ENCODE results near the gene C1orf167. TPM values are rescaled to one million over a fixed set of nuclear protein-coding genes. Genes with fewer than 3 reads are reported as not detected.

C1orf167 gene
- 1.1 TPM for total RNA-seq
- long read RNA-seq, result 0 reads

GRCh38 chr1:11761988-11762406 lies at the start of gene C1orf167:
Gene C1orf167, plus strand, starts transcription at chr1:11762193. Its CDS starts 2,208 bp downstream, at chr1:11764401.
- DNase-seq (ENCODE audit: low spot score), result no peak

DNA sequence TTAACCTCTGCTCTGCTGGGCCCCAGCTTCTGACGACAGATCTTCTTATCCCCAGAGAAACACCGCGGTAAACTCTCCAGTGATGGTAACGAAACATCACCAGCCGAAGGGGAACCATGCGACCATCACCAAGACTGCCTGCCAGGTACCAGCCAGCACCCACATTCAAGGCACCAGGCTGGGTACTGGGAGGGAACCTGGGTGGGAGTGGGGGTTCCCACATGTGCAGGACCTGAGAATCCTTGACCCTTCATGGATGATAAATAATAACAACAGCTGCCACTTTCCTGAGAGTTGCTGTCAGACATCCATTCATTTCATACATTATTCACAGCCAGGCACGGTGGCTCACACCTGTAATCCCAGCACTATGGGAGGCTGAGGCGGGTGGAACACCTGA lies 49.7 kb upstream of the C1orf167 start:
- DNase-seq (ENCODE audit: low spot score), result no peak

DNA sequence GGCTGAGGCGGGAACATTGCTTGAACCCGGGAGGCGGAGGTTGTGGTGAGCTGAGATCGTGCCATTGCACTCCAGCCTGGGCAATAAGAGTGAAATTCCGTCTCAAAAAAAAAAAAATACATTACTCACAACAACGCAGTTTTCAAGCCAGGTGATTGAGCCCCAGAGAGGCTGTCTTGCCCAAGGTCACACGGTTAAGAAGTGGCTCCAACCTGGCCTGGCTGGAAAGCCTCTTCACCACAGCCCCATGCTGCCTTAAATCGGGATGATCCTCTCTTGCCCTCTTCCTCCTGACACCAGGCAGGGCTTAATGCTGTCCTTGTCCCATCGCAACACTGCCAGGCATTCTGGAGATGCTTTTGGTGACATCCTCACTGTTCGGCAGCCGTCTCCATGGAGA lies 48.9 kb upstream of the C1orf167 start:
- no peak for DNase-seq (ENCODE audit: low spot score)

DNA sequence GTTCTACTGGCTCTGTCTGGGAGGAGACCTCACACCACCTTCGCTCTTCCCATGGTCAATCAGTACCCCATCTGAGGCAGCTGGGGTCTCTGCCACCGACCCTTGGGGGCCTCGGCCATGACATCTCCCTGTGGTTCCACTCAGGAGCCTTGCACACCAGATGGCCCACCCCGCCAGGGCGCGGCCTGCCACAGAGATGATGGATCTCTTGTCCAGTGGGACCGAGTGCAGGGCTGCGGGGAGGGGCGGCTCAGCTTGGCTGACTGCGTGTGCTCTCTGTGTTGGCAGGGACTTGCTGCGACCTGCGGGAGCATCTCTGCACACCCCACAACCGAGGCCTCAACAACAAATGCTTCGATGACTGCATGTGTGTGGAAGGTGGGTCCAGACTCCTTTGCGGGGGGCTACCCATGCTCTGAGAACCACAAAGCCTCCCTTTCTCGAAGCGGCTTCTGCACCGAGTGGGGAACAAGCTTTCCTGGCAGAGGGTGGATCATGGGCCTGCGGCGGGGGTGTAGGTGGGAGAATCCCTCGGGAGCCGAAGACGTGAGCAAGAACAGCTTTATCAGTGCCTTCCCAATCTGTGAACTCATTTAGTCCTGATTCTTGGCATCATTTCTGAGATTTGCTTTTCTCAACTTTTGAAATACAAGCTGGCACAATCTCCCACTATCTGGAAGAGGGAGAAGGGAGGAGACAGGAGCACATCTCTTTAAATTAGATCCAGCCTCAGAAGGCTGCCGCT lies 47.0 kb upstream of the C1orf167 start:
- no peak for DNase-seq (ENCODE audit: low spot score)

GRCh38 chr1:11719313-11720032 lies 42.5 kb upstream of the C1orf167 start:
- no peak for DNase-seq (ENCODE audit: low spot score)

DNA sequence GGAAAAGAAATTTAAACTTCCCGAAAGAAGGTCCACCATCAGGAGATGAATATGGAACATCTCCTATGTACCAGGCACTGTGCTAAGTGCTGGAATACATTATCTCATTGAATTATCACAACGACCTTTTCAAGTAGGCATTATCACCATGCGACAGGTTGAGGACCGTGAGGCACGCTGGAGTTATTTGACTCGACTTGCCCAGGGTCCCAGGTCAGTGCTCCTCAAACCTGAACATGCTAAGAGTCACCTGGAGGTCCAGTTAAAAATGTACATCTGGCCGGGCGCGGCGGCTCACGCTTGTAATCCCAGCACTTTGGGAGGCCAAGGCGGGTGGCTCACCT lies 42.0 kb upstream of the C1orf167 start:
- no peak for DNase-seq (ENCODE audit: low spot score)

GRCh38 chr1:11720525-11720924 lies 41.5 kb upstream of the C1orf167 start:
- no peak for DNase-seq (ENCODE audit: low spot score)

DNA sequence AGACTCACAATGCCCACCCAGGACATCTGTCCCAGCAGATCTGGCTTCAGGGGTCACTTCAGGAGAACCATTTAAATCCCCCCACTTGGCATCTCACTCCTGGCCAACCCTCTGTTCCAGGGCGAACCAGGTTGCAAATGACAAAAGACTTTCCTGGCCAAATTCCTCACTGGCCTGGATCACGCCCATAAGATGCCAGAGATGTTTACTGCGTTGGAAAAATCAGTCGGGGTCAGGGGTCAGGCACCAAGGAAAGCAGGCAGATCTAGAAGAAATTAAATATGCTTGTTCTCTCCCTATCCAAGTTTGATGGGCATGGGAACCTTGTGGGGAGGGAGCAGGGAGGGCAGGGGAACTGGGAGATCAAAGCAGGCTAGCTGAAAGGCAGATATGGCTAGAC lies 40.7 kb upstream of the C1orf167 start:
- DNase-seq (ENCODE audit: low spot score), result no peak

DNA sequence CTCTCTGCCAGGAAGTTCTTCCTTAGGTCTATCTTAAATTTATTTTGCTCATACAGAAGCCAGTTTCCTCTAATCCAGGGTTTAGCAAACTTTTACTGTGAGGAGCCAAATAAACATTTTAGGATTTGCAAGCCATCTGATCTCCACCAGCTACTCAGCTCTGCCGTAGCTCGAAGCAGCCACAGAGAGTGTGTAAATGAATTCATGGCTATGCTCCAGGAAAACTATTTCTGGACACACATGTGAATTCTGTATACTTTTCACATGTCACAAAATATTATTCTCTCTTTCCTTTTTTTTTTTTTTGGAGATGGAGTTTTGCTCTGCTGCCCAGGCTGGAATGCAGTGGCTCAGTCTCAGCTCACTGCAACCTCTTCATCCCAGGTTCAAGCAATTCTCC lies 39.5 kb upstream of the C1orf167 start:
- no peak for DNase-seq (ENCODE audit: low spot score)

DNA sequence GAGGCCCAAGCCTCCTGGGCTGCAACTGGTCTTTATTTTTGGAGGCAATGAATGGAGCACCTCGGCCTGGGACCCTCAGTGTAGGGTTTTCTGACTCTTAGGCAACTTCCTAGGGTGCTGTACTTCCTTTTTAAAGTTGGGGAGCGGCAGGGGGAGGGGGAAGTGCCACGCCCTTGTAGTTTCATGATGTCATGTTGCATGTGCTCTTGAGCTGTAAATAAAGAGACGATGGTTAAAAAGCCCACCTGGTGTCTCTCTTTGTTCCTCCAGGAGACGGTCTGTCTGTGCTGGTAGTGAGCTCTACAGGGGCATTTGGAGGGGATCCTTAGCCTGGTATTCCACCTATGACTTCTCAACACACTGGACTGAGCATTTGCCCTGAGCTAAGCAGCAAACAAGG lies 36.4 kb upstream of the C1orf167 start:
- DNase-seq (ENCODE audit: low spot score), result no peak

GRCh38 chr1:11727119-11727518 lies 34.9 kb upstream of the C1orf167 start:
- DNase-seq (ENCODE audit: low spot score), result no peak

GRCh38 chr1:11728126-11728806 lies 33.7 kb upstream of the C1orf167 start:
- no peak for DNase-seq (ENCODE audit: low spot score)

- no peak for DNase-seq (ENCODE audit: low spot score)
Measured at GRCh38 chr1:11729155-11729497, 32.9 kb upstream of the C1orf167 start.

DNA sequence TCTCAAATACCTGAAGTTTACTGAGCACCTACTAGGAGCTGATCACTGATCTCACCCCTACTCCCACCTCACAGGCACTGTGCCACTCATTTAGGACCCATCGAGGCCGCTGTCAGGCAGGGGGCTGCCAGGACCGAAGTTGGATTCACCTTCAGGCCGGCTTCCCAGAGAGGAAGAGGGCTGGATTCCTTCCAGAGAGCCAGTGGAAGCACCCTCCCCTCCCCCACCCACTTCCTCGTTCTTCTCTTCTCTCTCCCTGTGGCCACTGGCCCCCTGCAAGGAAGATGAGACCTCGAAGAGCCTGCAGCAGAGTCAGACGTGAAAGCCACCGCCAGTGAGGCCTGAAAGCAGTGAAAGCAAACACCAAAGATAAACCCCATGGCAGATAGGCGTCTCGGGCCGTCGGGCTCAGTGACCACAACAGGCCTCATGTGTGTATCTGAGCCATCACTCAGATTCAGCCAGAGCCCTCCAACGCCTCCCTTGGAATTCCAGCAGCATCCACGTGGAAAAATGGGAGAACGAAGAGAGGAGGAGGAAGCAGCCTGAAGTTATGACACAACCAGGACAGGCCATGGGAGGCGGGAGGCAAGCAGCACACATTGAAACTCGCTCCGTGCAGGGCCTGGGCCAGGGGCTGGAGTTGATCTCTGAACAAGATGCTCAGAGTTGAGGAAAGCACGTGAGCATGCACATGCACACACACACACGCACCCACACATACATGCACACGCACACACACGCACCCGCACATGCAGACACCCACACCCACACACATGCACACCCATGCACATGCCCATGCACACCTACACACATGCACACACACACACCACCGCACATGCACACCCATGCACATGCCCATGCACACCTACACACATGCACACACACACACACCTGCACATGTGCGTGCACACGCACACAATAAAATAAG lies 32.2 kb upstream of the C1orf167 start:
- DNase-seq (ENCODE audit: low spot score), result no peak

GRCh38 chr1:11730429-11730891 lies 31.5 kb upstream of the C1orf167 start:
- no peak for DNase-seq (ENCODE audit: low spot score)

DNA sequence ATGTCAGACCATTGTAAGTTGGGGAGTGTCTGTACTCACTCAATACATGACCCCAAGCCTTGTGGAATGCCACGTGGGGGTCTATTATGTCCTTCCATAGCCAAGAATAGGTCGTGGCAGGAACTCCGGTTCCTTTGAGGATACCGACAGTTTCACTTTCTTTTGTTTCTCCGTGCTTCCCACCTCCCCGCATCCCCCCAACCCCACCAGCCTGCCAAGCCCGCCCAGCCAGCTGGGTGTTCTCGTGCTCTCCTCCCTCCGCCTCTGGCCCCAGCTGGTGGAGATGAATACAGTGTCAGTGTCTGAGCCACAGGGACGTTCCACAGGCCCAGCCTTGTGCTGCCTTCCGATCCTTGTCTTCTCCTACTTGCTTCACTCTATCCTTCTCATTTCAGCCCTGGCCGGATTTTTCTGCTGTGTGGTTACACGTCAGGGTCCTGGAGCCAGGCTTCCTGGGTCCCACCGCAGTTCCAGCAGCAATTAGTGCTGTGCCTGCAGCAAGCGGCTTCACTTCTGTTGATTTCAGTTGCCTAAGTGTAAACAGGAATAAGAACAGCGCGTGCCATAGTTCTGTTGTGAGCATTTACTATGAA lies 30.2 kb upstream of the C1orf167 start:
- DNase-seq (ENCODE audit: low spot score), result no peak

GRCh38 chr1:11733306-11733705 lies 28.7 kb upstream of the C1orf167 start:
- DNase-seq (ENCODE audit: low spot score), result no peak

- no peak for DNase-seq (ENCODE audit: low spot score)
Measured at GRCh38 chr1:11735531-11735853, 26.5 kb upstream of the C1orf167 start.

GRCh38 chr1:11735854-11736745 lies 25.9 kb upstream of the C1orf167 start, which contains the start of gene AGTRAP:
Gene AGTRAP, plus strand, starts transcription at chr1:11736136. Its CDS starts 73 bp downstream, at chr1:11736209.
- DNase-seq (ENCODE audit: low spot score), result peak; percentile 99

Measured in mesenteric fat pad (tissue), 1 donor.